Vagina (tissue), 2 donors: Measurements from ENCODE around the gene PDE5A.

ENCODE experiments used
- CTCF ChIP-seq, 3 experiments: fragments of 450-650 bp in 2 of 3; fragments of 200-600 bp in 1 of 3; sonication (generic) in 1 of 3; IDR thresholded peaks; one replicate each; pipeline ENCODE4 v1.5.1; 2017 to 2019; ENCODE audit warnings: antibody characterized with exemption in 3 of 3, mild to moderate bottlenecking in 2 of 3, moderate library complexity in 2 of 3
- POLR2A ChIP-seq, 2 donors: fragments of 450-650 bp; IDR thresholded peaks; one replicate each; pipeline ENCODE4 v1.6.1; 2017; ENCODE audit warnings: antibody characterized with exemption in 2 of 2, mild to moderate bottlenecking in 2 of 2, moderate library complexity in 2 of 2
- POLR2AphosphoS5 ChIP-seq, 2 donors: sonication (generic); formaldehyde crosslinking; IDR thresholded peaks; one replicate each; pipeline ENCODE4 v1.9.0; 2017; ENCODE audit warnings: antibody characterized with exemption in 2 of 2, mild to moderate bottlenecking in 2 of 2, low read depth in 1 of 2; ENCODE audit not compliant: insufficient read depth in 1 of 2

DNA sequence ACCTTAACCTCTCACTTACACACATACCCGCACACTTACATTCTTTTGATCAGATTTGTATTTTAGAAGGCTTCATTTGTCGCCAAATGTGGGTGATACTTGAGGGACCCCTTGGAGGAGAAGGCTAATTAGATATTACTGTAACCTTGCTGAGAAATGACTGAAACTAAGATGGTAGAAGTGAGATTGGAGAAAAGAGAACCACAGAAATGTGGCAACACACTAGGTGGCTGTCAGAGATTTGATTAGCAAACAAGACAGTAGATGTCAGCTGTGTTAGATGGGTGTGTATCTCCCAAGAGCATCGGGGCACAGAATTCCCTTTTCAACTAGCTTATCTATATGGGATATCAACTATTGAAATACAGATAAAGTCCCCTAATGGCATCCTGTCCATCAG, 157.3 kb downstream of the PDE5A start:
- no peak for TF ChIP-seq CTCF (IDR thresholded peaks at IDR 0.05)
- no peak for TF ChIP-seq POLR2AphosphoS5 (IDR thresholded peaks at IDR 0.05; ENCODE audit: insufficient read depth in 1 of 2, low read depth in 1 of 2)
- TF ChIP-seq POLR2A (IDR thresholded peaks at IDR 0.05) = no peak
